ENCODE measurements around the gene OR8D1. TPM values are rescaled to one million over a fixed set of nuclear protein-coding genes. Genes with fewer than 3 reads are reported as not detected.
"Not testable (repeated sequence)": the region's sequence is repeated elsewhere in the genome, so short reads cannot be mapped to it uniquely, and the experiment has no call there.

The OR8D1 gene
- polyA plus RNA-seq, 1 donor from 2014 or later, result not detected

GRCh38 chr11:124274000-124274399 lies 39.7 kb downstream of the OR8D1 start:
- Histone ChIP-seq H4K20me1 (ENCODE audit: insufficient read depth) (no peaks in the 10 kb centered on the region), H3K9me2 (ENCODE audit: insufficient read depth, low read length) (no peaks in the 10 kb centered on the region), H3K79me2 (replicated peaks; ENCODE audit: insufficient read depth, low read length) (no peaks in the 10 kb centered on the region), H3F3A (ENCODE audit: insufficient read depth, low read length, poor library complexity, severe bottlenecking) (no peaks in the 10 kb centered on the region), H3K9ac (ENCODE audit: low read length) (no peak overlapping the region), H3K9me3 (ENCODE audit: low read length) (no peaks in the 10 kb centered on the region), H3K4me3 (ENCODE audit: low read length) (no peak overlapping the region), H3K4me2 (ENCODE audit: low read length) (no peak overlapping the region), H3K27me3 (ENCODE audit: insufficient read depth, low read depth, low read length) (no peaks in the 10 kb centered on the region), H3K27ac (ENCODE audit: low read length) (no peak overlapping the region), H2AFZ (ENCODE audit: low read depth, low read length) (no peak overlapping the region), H3K36me3 (ENCODE audit: insufficient read depth, low read length) (no peaks in the 10 kb centered on the region)
- no peak for TF ChIP-seq POLR2AphosphoS5 (IDR thresholded peaks at IDR 0.05)
- TF ChIP-seq RAD21 (conservative IDR thresholded peaks at IDR 0.05), result no peak
- no peak for TF ChIP-seq EP300 (conservative IDR thresholded peaks at IDR 0.05; ENCODE audit: poor library complexity, severe bottlenecking)
- no peak for TF ChIP-seq MXI1 (conservative IDR thresholded peaks at IDR 0.05; ENCODE audit: poor library complexity, severe bottlenecking)
- TF ChIP-seq TAF1 (IDR thresholded peaks at IDR 0.05; ENCODE audit: low read depth), result no peak
- no peak for TF ChIP-seq SMC3 (conservative IDR thresholded peaks at IDR 0.05; ENCODE audit: poor library complexity)
- TF ChIP-seq EZH2 (IDR thresholded peaks at IDR 0.05; ENCODE audit: borderline replicate concordance, insufficient read depth, low read length, poor library complexity, severe bottlenecking), result no peak
- no peak for TF ChIP-seq CTCF (IDR thresholded peaks at IDR 0.05; ENCODE audit: poor library complexity, severe bottlenecking)
- TF ChIP-seq REST (IDR thresholded peaks at IDR 0.05; ENCODE audit: borderline replicate concordance), result no peak

GRCh38 chr11:124270886-124271285 lies 42.9 kb downstream of the OR8D1 start:
- H3K4me2 ChIP-seq (ENCODE audit: low read length); H4K20me1 ChIP-seq (ENCODE audit: insufficient read depth); H3K9me3 ChIP-seq (ENCODE audit: low read length); H2AFZ ChIP-seq (ENCODE audit: low read depth, low read length); H3K79me2 ChIP-seq (replicated peaks; ENCODE audit: insufficient read depth, low read length); H3F3A ChIP-seq (ENCODE audit: insufficient read depth, low read length, poor library complexity, severe bottlenecking); H3K4me3 ChIP-seq (ENCODE audit: low read length); H3K27me3 ChIP-seq (ENCODE audit: insufficient read depth, low read depth, low read length); H3K36me3 ChIP-seq (ENCODE audit: insufficient read depth, low read length); H3K27ac ChIP-seq (ENCODE audit: low read length); H3K9me2 ChIP-seq (ENCODE audit: insufficient read depth, low read length); H3K9ac ChIP-seq (ENCODE audit: low read length): not testable (repeated sequence)

- H3K27ac ChIP-seq (ENCODE audit: low read length); H3K27me3 ChIP-seq (ENCODE audit: insufficient read depth, low read depth, low read length); H3K9me2 ChIP-seq (ENCODE audit: insufficient read depth, low read length); H4K20me1 ChIP-seq (ENCODE audit: insufficient read depth); H3K4me3 ChIP-seq (ENCODE audit: low read length); H3K4me2 ChIP-seq (ENCODE audit: low read length); H3K79me2 ChIP-seq (replicated peaks; ENCODE audit: insufficient read depth, low read length); H3K36me3 ChIP-seq (ENCODE audit: insufficient read depth, low read length); H3K9ac ChIP-seq (ENCODE audit: low read length); H2AFZ ChIP-seq (ENCODE audit: low read depth, low read length); H3K9me3 ChIP-seq (ENCODE audit: low read length); H3F3A ChIP-seq (ENCODE audit: insufficient read depth, low read length, poor library complexity, severe bottlenecking): not testable (repeated sequence)
Observed at GRCh38 chr11:124265041-124265440, 48.7 kb downstream of the OR8D1 start.
